GM23338 (cell line): ENCODE data around the gene FAM118B.

Experiments used
- CREB1 ChIP-seq: fragments of 250-450 bp; sonication (Bioruptor Pico); IDR thresholded peaks from 2 replicates; pipeline ENCODE4 v1.5.0; 2020; ENCODE audit warnings: low read depth, mild to moderate bottlenecking, moderate library complexity
- CTCF ChIP-seq, 2 experiments: fragments of 200-600 bp in 1 of 2; sonication (generic) in 1 of 2; conservative IDR thresholded peaks; 2 replicates each; pipeline versions ENCODE4 v1.5.1 to v1.6.1; 2016 to 2017; ENCODE audit warnings: antibody characterized with exemption in 2 of 2, low read depth in 2 of 2, mild to moderate bottlenecking in 2 of 2, moderate library complexity in 1 of 2
- ETS1 ChIP-seq: IDR thresholded peaks from 2 replicates; pipeline ENCODE4 v1.6.1; 2016; ENCODE audit warnings: antibody characterized with exemption
- EZH2 ChIP-seq: fragments of 200-600 bp; sonication (generic); IDR thresholded peaks from one replicate; pipeline ENCODE4 v1.8.0; 2017; ENCODE audit warnings: antibody characterized with exemption, mild to moderate bottlenecking, low read depth; ENCODE audit not compliant: unreplicated experiment
- EZH2phosphoT487 ChIP-seq: fragments of 200-600 bp; sonication (generic); IDR thresholded peaks from one replicate; pipeline ENCODE4 v1.8.1; 2018; ENCODE audit warnings: antibody characterized with exemption; ENCODE audit not compliant: unreplicated experiment
- JUNB ChIP-seq: IDR thresholded peaks from one replicate; pipeline ENCODE4 v1.6.1; 2016; ENCODE audit warnings: antibody characterized with exemption; ENCODE audit not compliant: unreplicated experiment
- NANOG ChIP-seq: IDR thresholded peaks from 2 replicates; pipeline ENCODE4 v1.6.1; 2016; ENCODE audit warnings: antibody characterized with exemption, borderline replicate concordance
- POLR2AphosphoS5 ChIP-seq: IDR thresholded peaks from 2 replicates; pipeline ENCODE4 v1.6.1; 2016; ENCODE audit warnings: antibody characterized with exemption, low read depth
- STAT1 ChIP-seq: IDR thresholded peaks from one replicate; pipeline ENCODE4 v1.6.1; 2016; ENCODE audit warnings: antibody characterized with exemption; ENCODE audit not compliant: unreplicated experiment
- ZNF114 ChIP-seq: fragments of 250-450 bp; sonication (Bioruptor Pico); IDR thresholded peaks from 2 replicates; pipeline ENCODE4 v1.5.0; 2020; ENCODE audit warnings: mild to moderate bottlenecking, moderate library complexity
- ZNF331 ChIP-seq: fragments of 250-450 bp; sonication (Bioruptor Pico); IDR thresholded peaks from 2 replicates; pipeline ENCODE4 v1.5.0; 2020; ENCODE audit warnings: low read depth, mild to moderate bottlenecking, moderate library complexity
- TF ChIP-seq, protein P1 (sequence below): IDR thresholded peaks from one replicate; pipeline ENCODE4 v1.6.1; 2018; ENCODE audit warnings: antibody characterized with exemption; ENCODE audit not compliant: unreplicated experiment
- TF ChIP-seq, protein P2 (sequence below): fragments of 250-450 bp; sonication (Bioruptor Pico); IDR thresholded peaks from 2 replicates; pipeline ENCODE4 v1.5.0; 2020; ENCODE audit warnings: mild to moderate bottlenecking, moderate library complexity

GRCh38 chr11:126219547-126219946 is 8.0 kb downstream of the FAM118B start:
- no peak for TF ChIP-seq CTCF (conservative IDR thresholded peaks at IDR 0.05; ENCODE audit: low read depth in 2 of 2)
- TF ChIP-seq STAT1 = no peak
- TF ChIP-seq EZH2 = no peak
- no peak for TF ChIP-seq EZH2phosphoT487
- no peak for TF ChIP-seq POLR2AphosphoS5
- no peak for TF ChIP-seq JUNB
- TF ChIP-seq ZNF331 = no peak
- TF ChIP-seq, protein P1, sequence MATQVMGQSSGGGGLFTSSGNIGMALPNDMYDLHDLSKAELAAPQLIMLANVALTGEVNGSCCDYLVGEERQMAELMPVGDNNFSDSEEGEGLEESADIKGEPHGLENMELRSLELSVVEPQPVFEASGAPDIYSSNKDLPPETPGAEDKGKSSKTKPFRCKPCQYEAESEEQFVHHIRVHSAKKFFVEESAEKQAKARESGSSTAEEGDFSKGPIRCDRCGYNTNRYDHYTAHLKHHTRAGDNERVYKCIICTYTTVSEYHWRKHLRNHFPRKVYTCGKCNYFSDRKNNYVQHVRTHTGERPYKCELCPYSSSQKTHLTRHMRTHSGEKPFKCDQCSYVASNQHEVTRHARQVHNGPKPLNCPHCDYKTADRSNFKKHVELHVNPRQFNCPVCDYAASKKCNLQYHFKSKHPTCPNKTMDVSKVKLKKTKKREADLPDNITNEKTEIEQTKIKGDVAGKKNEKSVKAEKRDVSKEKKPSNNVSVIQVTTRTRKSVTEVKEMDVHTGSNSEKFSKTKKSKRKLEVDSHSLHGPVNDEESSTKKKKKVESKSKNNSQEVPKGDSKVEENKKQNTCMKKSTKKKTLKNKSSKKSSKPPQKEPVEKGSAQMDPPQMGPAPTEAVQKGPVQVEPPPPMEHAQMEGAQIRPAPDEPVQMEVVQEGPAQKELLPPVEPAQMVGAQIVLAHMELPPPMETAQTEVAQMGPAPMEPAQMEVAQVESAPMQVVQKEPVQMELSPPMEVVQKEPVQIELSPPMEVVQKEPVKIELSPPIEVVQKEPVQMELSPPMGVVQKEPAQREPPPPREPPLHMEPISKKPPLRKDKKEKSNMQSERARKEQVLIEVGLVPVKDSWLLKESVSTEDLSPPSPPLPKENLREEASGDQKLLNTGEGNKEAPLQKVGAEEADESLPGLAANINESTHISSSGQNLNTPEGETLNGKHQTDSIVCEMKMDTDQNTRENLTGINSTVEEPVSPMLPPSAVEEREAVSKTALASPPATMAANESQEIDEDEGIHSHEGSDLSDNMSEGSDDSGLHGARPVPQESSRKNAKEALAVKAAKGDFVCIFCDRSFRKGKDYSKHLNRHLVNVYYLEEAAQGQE = no peak
- TF ChIP-seq CREB1 (CRISPR knock-in tag) = no peak
- no peak for TF ChIP-seq NANOG
- no peak for TF ChIP-seq ZNF114
- TF ChIP-seq ETS1 = no peak
- TF ChIP-seq, protein P2, sequence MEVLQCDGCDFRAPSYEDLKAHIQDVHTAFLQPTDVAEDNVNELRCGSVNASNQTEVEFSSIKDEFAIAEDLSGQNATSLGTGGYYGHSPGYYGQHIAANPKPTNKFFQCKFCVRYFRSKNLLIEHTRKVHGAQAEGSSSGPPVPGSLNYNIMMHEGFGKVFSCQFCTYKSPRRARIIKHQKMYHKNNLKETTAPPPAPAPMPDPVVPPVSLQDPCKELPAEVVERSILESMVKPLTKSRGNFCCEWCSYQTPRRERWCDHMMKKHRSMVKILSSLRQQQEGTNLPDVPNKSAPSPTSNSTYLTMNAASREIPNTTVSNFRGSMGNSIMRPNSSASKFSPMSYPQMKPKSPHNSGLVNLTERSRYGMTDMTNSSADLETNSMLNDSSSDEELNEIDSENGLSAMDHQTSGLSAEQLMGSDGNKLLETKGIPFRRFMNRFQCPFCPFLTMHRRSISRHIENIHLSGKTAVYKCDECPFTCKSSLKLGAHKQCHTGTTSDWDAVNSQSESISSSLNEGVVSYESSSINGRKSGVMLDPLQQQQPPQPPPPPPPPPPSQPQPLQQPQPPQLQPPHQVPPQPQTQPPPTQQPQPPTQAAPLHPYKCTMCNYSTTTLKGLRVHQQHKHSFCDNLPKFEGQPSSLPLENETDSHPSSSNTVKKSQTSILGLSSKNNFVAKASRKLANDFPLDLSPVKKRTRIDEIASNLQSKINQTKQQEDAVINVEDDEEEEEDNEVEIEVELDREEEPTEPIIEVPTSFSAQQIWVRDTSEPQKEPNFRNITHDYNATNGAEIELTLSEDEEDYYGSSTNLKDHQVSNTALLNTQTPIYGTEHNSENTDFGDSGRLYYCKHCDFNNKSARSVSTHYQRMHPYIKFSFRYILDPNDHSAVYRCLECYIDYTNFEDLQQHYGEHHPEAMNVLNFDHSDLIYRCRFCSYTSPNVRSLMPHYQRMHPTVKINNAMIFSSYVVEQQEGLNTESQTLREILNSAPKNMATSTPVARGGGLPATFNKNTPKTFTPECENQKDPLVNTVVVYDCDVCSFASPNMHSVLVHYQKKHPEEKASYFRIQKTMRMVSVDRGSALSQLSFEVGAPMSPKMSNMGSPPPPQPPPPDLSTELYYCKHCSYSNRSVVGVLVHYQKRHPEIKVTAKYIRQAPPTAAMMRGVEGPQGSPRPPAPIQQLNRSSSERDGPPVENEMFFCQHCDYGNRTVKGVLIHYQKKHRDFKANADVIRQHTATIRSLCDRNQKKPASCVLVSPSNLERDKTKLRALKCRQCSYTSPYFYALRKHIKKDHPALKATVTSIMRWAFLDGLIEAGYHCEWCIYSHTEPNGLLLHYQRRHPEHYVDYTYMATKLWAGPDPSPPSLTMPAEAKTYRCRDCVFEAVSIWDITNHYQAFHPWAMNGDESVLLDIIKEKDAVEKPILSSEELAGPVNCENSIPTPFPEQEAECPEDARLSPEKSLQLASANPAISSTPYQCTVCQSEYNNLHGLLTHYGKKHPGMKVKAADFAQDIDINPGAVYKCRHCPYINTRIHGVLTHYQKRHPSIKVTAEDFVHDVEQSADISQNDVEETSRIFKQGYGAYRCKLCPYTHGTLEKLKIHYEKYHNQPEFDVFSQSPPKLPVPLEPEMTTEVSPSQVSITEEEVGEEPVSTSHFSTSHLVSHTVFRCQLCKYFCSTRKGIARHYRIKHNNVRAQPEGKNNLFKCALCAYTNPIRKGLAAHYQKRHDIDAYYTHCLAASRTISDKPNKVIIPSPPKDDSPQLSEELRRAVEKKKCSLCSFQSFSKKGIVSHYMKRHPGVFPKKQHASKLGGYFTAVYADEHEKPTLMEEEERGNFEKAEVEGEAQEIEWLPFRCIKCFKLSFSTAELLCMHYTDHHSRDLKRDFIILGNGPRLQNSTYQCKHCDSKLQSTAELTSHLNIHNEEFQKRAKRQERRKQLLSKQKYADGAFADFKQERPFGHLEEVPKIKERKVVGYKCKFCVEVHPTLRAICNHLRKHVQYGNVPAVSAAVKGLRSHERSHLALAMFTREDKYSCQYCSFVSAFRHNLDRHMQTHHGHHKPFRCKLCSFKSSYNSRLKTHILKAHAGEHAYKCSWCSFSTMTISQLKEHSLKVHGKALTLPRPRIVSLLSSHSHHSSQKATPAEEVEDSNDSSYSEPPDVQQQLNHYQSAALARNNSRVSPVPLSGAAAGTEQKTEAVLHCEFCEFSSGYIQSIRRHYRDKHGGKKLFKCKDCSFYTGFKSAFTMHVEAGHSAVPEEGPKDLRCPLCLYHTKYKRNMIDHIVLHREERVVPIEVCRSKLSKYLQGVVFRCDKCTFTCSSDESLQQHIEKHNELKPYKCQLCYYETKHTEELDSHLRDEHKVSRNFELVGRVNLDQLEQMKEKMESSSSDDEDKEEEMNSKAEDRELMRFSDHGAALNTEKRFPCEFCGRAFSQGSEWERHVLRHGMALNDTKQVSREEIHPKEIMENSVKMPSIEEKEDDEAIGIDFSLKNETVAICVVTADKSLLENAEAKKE (CRISPR knock-in tag) = no peak
